ENCODE results near the gene CDC37.
"Not testable (repeated sequence)": the region's sequence is repeated elsewhere in the genome, so short reads cannot be mapped to it uniquely, and the experiment has no call there.

Gene CDC37

GRCh38 chr19:10390652-10391286, 12.6 kb downstream of the CDC37 start:
- H3K27ac Mint-ChIP-seq = peak overlapping the region; percentile 16
- ATAC-seq (peak; percentile 56), DNase-seq (ENCODE audit: low spot score in 2 of 2) (peak; percentile 57 to 80)
- H3K4me3 Mint-ChIP-seq = no peak overlapping the region
- H3K9me3 Mint-ChIP-seq = no peaks in the 10 kb centered on the region
- peaks cover 12% of the 10 kb centered on the region for H3K4me1 Mint-ChIP-seq
- peaks cover 70% of the 10 kb centered on the region for H3K36me3 Mint-ChIP-seq

DNA sequence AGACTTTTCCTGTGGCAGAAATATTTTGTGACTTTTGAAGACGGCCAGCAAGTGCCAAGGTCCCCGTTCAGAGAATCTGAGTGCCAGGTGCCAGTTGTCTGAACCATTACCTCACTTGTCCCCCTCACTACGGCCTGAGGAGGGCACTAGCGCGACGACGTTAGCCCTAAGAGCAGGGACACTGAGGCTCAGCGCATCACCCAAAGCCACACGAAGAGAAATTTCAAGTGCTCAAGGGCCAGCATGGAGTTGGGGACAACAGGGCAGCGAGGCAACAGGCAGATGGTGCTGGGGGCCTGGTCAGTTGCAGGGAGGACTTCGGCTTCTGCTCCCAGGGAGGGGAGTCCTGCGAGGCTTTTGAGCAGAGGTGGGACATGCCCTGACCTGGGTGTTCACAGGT, 13.5 kb downstream of the CDC37 start:
- DNase-seq (ENCODE audit: low spot score in 2 of 2) (no peak), ATAC-seq (peak; percentile 3)
- no peak overlapping the region for H3K4me3 Mint-ChIP-seq
- peaks cover 61% of the 10 kb centered on the region for H3K36me3 Mint-ChIP-seq
- no peaks in the 10 kb centered on the region for H3K9me3 Mint-ChIP-seq
- peak overlapping the region; percentile 16 for H3K27ac Mint-ChIP-seq
- H3K4me1 Mint-ChIP-seq = peaks cover 12% of the 10 kb centered on the region

DNA sequence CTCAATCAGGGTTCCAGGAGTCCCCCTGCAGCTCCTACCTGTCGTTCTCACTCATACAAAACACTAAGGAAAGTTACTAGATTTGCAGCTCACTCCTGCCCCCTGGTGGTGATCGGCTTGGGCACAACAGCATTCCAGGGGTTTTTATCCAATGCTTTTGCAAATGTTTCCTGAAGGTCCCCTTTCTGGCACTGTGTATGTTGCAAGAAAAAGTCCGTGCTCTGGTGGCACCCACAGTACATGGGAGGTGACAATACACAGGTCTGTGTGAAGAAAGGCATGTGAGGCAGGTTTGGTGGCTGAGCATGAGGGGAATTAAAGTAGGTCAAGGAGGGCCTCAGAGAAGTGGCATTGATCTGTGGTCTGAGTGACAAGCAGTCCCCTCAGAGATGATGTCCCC, 14.4 kb downstream of the CDC37 start:
- Mint-ChIP-seq H3K9me3 (no peaks in the 10 kb centered on the region), H3K4me1 (peaks cover 12% of the 10 kb centered on the region), H3K4me3 (no peak overlapping the region), H3K36me3 (peaks cover 52% of the 10 kb centered on the region), H3K27ac (no peak overlapping the region)
- DNase-seq (ENCODE audit: low spot score in 2 of 2) (peak; percentile 79 to 88), ATAC-seq (peak; percentile 55)

DNA sequence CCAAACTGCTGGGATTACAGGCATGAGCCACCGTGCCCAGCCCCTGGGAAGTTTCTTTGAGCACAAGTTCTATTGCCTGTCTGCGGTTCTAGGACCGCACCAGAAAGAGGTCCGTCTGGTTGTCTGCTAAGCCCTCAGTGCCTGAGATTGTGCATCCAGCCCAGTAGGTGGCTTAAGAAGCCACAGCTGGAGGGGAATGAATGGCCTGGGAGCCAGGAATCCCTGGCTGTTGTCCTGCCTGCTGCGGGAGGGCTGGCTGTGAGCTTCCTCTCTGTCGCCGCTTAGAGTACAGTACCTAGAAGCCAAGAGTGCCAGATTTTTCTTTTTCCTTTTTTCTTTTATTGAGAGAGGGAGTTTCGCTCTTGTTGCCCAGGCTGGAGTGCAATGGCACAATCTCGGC, 18.8 kb downstream of the CDC37 start:
- no peak overlapping the region for H3K4me3 Mint-ChIP-seq
- H3K4me1 Mint-ChIP-seq = peaks cover 18% of the 10 kb centered on the region
- H3K27ac Mint-ChIP-seq = peak overlapping the region; percentile 37
- DNase-seq (ENCODE audit: low spot score in 2 of 2) = no peak
- H3K36me3 Mint-ChIP-seq = peaks cover 21% of the 10 kb centered on the region
- no peaks in the 10 kb centered on the region for H3K9me3 Mint-ChIP-seq
- ATAC-seq = no peak

- H3K9me3 Mint-ChIP-seq; ATAC-seq; DNase-seq (ENCODE audit: low spot score in 2 of 2); H3K4me3 Mint-ChIP-seq: not testable (repeated sequence)
- peaks cover 23% of the 10 kb centered on the region for H3K4me1 Mint-ChIP-seq
- peaks cover 25% of the 10 kb centered on the region for H3K36me3 Mint-ChIP-seq
- H3K27ac Mint-ChIP-seq = peak overlapping the region; percentile 74
These were observed 20.2 kb downstream of the CDC37 start for GRCh38 chr19:10383223-10383499.

DNA sequence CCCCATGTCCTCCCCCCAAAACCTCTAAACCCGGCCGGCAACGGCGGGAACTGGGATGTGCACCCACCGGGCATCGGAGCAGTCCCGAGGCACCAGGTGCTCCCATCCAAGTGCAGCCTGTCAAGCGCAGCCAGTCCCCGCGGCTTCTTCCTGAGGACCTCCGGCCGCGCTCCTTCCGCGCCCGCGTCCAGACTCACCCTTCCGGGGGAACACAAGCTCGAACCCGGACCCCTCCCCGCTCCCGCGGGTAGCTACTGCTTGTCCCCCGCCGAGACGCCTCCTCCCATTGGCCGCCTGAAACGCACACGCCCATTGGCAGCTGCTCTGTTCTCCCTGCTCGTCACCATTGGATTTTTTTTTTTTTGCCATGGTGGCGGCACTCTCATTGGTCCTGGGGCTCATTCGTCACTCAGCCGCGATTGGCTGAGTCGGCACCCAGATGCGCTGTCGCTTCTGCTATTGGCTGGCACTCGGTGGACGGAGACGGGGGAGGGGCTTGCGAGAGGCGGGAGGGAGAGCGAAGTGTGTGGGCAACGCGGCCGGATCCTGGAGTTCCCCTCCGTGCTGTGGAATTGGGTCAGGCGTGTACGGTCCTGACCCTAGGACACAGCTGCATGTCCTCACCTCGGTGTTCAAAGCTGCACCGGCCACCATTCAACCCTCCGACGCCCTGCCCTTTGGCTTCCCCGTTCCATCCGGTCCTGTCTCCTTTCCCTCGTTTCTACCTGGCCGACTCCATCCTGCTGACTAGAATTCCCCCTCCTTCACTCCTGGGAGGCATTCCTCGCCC, 22.8 kb downstream of the CDC37 start, which contains the start of gene TYK2:
TYK2 (minus strand) TSS at position 260 of the 790 bp plus-strand sequence. CDS start 2,166 bp downstream, outside the sequence.
- ATAC-seq = peak; percentile 99
- Mint-ChIP-seq H3K4me1 (peaks cover 28% of the 10 kb centered on the region), H3K9me3 (no peaks in the 10 kb centered on the region), H3K36me3 (peaks cover 48% of the 10 kb centered on the region), H3K4me3 (peak within 1 kb of the TSS; percentile 94), H3K27ac (peak within 1 kb of the TSS; percentile 97)
- DNase-seq (ENCODE audit: low spot score in 2 of 2) = peak; percentile 97 to 100

DNA sequence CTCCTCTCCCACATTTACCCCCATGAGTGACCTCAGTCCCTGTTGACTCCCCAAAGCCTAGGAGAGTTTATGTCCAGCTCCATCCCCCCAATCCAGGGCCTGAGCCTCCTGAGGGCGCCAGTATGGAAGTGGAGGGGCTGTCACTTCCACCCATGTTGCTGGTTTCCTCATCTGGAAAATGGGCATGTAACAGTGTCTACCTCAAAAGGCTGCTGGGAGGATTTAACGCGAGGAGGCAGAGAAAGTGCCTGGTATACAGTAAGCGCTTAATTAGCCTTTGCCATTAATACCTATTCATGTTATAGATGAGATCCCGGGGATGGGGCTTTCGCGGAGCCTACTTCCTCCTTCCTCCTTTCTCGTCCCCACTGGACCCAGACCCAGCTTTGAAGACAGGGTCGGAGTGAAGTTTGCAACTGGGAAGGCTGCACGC, 23.4 kb downstream of the CDC37 start:
- DNase-seq (ENCODE audit: low spot score in 2 of 2) (no peak), ATAC-seq (peak; percentile 2)
- no peaks in the 10 kb centered on the region for H3K9me3 Mint-ChIP-seq
- H3K36me3 Mint-ChIP-seq = peaks cover 54% of the 10 kb centered on the region
- peak overlapping the region; percentile 94 for H3K4me3 Mint-ChIP-seq
- peak overlapping the region; percentile 97 for H3K27ac Mint-ChIP-seq
- peaks cover 32% of the 10 kb centered on the region for H3K4me1 Mint-ChIP-seq

DNA sequence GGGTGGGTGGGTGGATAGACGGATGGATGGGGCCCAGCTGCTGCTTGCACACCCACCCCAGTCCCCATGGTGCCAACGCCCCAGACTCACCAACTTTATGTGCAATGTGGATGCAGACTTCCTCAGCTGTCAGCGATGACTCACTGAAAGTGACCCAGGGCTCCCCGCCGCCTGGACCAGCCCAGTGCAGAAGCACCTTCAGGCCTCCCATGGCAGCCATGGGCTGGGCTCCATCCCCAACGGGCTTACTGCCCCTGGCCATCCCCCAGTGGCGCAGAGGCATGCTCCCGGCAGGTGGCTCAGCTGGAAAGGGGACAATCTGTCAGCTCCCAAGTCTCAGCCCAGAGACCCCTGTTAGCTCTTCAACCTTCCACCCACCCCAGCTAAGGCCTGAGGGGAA, 25.2 kb downstream of the CDC37 start:
- no peaks in the 10 kb centered on the region for H3K9me3 Mint-ChIP-seq
- H3K27ac Mint-ChIP-seq = peak overlapping the region; percentile 67
- ATAC-seq = no peak
- peaks cover 72% of the 10 kb centered on the region for H3K36me3 Mint-ChIP-seq
- DNase-seq (ENCODE audit: low spot score in 2 of 2) = no peak
- peaks cover 34% of the 10 kb centered on the region for H3K4me1 Mint-ChIP-seq
- peak overlapping the region; percentile 9 for H3K4me3 Mint-ChIP-seq

DNA sequence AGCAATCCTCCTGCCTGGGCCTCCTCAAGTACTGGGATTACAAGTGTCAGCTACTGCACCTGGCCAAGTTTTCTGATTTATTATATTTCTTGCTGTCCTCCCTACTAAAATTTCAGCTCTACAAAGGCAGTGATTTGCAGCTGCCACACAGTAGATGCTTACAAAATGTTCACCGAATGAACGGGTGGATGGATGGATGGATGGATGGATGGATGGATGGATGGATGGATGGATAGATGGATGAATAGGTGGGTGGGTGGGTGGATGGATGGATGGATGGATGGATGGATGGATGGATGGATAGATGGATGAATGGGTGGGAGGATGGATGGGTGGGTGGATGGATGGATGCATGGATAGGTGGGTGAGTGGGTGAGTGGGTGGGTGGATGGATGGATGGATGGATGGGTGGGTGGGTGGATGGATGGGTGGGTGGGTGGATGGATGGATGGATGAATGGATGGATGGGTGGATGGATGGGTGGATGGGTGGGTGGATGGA, 26.2 kb downstream of the CDC37 start:
- H3K4me1 Mint-ChIP-seq = peaks cover 34% of the 10 kb centered on the region
- not testable (repeated sequence) for H3K9me3 Mint-ChIP-seq; H3K4me3 Mint-ChIP-seq; ATAC-seq; DNase-seq (ENCODE audit: low spot score in 2 of 2)
- H3K36me3 Mint-ChIP-seq = peaks cover 81% of the 10 kb centered on the region
- H3K27ac Mint-ChIP-seq = peak overlapping the region; percentile 64

DNA sequence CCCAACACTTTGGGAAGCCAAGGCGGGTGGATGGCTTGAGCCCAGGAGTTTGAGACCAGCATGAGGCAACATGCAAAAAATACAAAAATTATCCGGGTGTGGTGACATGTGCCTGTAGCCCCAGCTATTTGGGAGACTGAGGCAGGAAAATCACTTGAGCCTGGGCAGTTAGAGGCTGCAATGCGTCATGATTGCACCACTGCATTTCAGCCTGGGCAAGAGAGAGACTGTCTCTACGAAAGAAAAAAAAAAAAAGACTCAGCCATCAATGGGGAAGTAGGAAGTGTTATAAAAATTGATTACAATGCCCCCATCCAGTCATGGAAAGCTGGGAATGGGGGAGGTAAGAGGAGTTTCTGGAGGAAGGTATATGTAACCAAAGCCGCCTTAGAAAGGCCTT, 28.4 kb downstream of the CDC37 start:
- peaks cover 91% of the 10 kb centered on the region for H3K36me3 Mint-ChIP-seq
- no peaks in the 10 kb centered on the region for H3K9me3 Mint-ChIP-seq
- H3K4me3 Mint-ChIP-seq = no peak overlapping the region
- no peak for DNase-seq (ENCODE audit: low spot score in 2 of 2)
- H3K27ac Mint-ChIP-seq = no peak overlapping the region
- no peak for ATAC-seq
- peaks cover 25% of the 10 kb centered on the region for H3K4me1 Mint-ChIP-seq

GRCh38 chr19:10372690-10373089, 30.7 kb downstream of the CDC37 start:
- H3K4me1 Mint-ChIP-seq = peaks cover 19% of the 10 kb centered on the region
- DNase-seq (ENCODE audit: low spot score in 2 of 2) (no peak), ATAC-seq (no peak)
- H3K4me3 Mint-ChIP-seq = no peak overlapping the region
- no peak overlapping the region for H3K27ac Mint-ChIP-seq
- H3K9me3 Mint-ChIP-seq = no peaks in the 10 kb centered on the region
- peaks cover 94% of the 10 kb centered on the region for H3K36me3 Mint-ChIP-seq

- ATAC-seq = peak; percentile 34
- Mint-ChIP-seq H3K9me3 (no peaks in the 10 kb centered on the region), H3K4me1 (peaks cover 9% of the 10 kb centered on the region), H3K4me3 (no peak overlapping the region), H3K27ac (no peak overlapping the region), H3K36me3 (peaks cover 96% of the 10 kb centered on the region)
- DNase-seq (ENCODE audit: low spot score in 2 of 2) = no peak
These were observed 35.1 kb downstream of the CDC37 start for GRCh38 chr19:10368101-10368803.

- H3K27ac Mint-ChIP-seq; ATAC-seq; DNase-seq (ENCODE audit: low spot score in 2 of 2); H3K4me3 Mint-ChIP-seq; H3K9me3 Mint-ChIP-seq; H3K4me1 Mint-ChIP-seq: not testable (repeated sequence)
- peaks cover 96% of the 10 kb centered on the region for H3K36me3 Mint-ChIP-seq
These were observed 36.3 kb downstream of the CDC37 start for GRCh38 chr19:10366950-10367512.

DNA sequence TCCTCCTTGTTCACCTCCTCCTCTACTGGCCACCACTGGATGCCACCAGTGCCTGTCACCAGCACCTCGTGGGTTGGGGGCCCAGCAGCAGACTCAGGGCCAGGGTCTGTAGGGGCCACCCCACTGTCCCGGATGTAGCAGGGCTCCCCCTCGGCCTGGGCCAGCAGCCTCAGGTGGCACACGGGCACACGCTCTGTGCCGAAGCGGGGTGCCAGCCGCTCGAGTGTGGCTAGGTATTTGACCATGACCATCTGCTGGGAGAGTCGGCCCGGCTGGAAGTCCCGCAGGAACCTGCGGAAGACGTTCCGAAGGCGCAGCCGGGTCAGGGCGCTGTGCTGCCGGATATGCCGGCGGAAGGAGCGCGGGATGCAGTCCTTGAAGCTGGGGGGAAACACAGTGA, 37.8 kb downstream of the CDC37 start:
- H3K36me3 Mint-ChIP-seq = peaks cover 100% of the 10 kb centered on the region
- no peak overlapping the region for H3K27ac Mint-ChIP-seq
- no peaks in the 10 kb centered on the region for H3K9me3 Mint-ChIP-seq
- no peak for ATAC-seq
- H3K4me3 Mint-ChIP-seq = no peak overlapping the region
- H3K4me1 Mint-ChIP-seq = peaks cover 15% of the 10 kb centered on the region
- no peak for DNase-seq (ENCODE audit: low spot score in 2 of 2)

DNA sequence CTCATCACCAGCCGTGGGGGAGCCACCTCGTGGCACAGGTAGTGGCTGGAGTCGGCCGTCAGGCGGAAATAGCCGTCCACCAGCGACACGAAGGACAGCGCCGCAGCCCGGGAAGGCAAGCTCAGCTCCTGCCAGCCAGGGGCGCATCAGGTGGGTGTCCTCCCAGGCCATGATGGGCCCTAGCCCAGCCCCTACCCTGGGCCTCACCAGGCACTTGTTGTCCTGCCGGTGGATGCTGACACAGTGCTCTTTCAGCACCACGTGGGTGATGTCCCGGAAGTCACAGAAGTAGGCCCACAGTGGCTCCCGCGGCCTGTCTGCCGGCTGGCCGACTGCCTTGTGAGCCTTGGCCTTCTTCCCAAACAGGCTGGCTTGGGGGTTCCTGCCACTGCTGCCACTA, 38.7 kb downstream of the CDC37 start:
- Mint-ChIP-seq H3K4me3 (no peak overlapping the region), H3K27ac (no peak overlapping the region), H3K36me3 (peaks cover 100% of the 10 kb centered on the region), H3K4me1 (peaks cover 14% of the 10 kb centered on the region), H3K9me3 (no peaks in the 10 kb centered on the region)
- ATAC-seq = no peak
- DNase-seq (ENCODE audit: low spot score in 2 of 2) = no peak

All from stimulated activated effector memory CD8-positive, alpha-beta T cell treated with anti-CD3 and anti-CD28 coated beads, Interleukin-12 subunit alpha, Interleukin-12 subunit beta, amount 100 ng/mL, for 72 hours (primary cell).